Measurements from ENCODE around the gene KCNH4. TPM values are rescaled to one million over a fixed set of nuclear protein-coding genes. Genes with fewer than 3 reads are reported as not detected.

KCNH4 gene
- total and polyA plus RNA-seq, 11 donors = 0.07 to 0.28 (median 0.11) TPM; not detected in 1

- TF ChIP-seq POLR2A (IDR thresholded peaks at IDR 0.05) (no peak), CTCF (IDR thresholded peaks at IDR 0.05) (no peak)
- H3K4me1 ChIP-seq = peaks cover 7 to 38% (median 24%) of the 10 kb centered on the region in 12 donors
- H3K36me3 ChIP-seq = peaks cover 0 to 63% (median 55%) of the 10 kb centered on the region in 9 donors
- ATAC-seq (no peak), DNase-seq (no peak)
- no peak overlapping the region for H3K4me3 ChIP-seq
- 82 to 88% (median 84%) methylated on average over 12 of the region's 12 CpGs for WGBS, 4 donors
- no peaks in the 10 kb centered on the region for H3K9me3 ChIP-seq
- H3K27me3 ChIP-seq = no peaks in the 10 kb centered on the region
- intact Hi-C loops (cut with DNase I) = loop anchor here in 1 of 10 donors (10.0 kb wide), 1 partner anchor 389 kb away; no protein-coding TSS in a partner anchor
- no peak overlapping the region for H3K27ac ChIP-seq
Observed at GRCh38 chr17:42125565-42125964, 55.4 kb downstream of the KCNH4 start.

GRCh38 chr17:42124256-42124655 lies 56.7 kb downstream of the KCNH4 start:
- ATAC-seq (no peak), DNase-seq (no peak)
- Histone ChIP-seq H3K27ac (no peak overlapping the region), H3K27me3 (no peaks in the 10 kb centered on the region), H3K4me1 (peaks cover 0 to 33% (median 19%) of the 10 kb centered on the region in 12 donors), H3K9me3 (no peaks in the 10 kb centered on the region), H3K4me3 (no peak overlapping the region), H3K36me3 (peaks cover 0 to 54% (median 44%) of the 10 kb centered on the region in 9 donors)
- 83 to 91% (median 88%) methylated on average over 3 of the region's 3 CpGs for WGBS, 4 donors
- no peak for TF ChIP-seq CTCF (IDR thresholded peaks at IDR 0.05)
- no peak for TF ChIP-seq POLR2A (IDR thresholded peaks at IDR 0.05)
- intact Hi-C loops (cut with DNase I) = loop anchor here in 2 of 10 donors (5.0 to 10.0 kb wide), 2 partner anchors 58 to 391 kb away; partner anchors contain the start of gene KCNH4 (in 1 of the 2)

GRCh38 chr17:42122371-42123303 lies 58.3 kb downstream of the KCNH4 start, which contains the start of gene HSPB9:
Gene HSPB9, plus strand, starts transcription at chr17:42122804. Its CDS starts 47 bp downstream, at chr17:42122851.
- Histone ChIP-seq H3K9me3 (no peaks in the 10 kb centered on the region), H3K4me1 (peaks cover 0 to 25% (median 15%) of the 10 kb centered on the region in 12 donors), H3K36me3 (peaks cover 0 to 53% (median 29%) of the 10 kb centered on the region in 9 donors), H3K27me3 (no peaks in the 10 kb centered on the region), H3K27ac (peak within 1 kb of the TSS in 6 of 12 donors; percentile 46 to 80 (median 75)), H3K4me3 (peak within 1 kb of the TSS in 2 of 12 donors; percentile 3 to 90)
- ATAC-seq (peak in 3 of 4 donors; percentile 4 to 26 (median 13)), DNase-seq (peak in 4 of 5 donors; percentile 30 to 77 (median 60))
- intact Hi-C loops (cut with DNase I) = loop anchor here in 2 of 10 donors (5.0 to 10.0 kb wide), 2 partner anchors 60 to 392 kb away; partner anchors contain the start of gene KCNH4 (in 1 of the 2)
- whole genome bisulfite sequencing, 4 donors = 68 to 83% (median 73%) methylated on average over 49 to 61 of the region's 61 CpGs
- TF ChIP-seq CTCF (IDR thresholded peaks at IDR 0.05) (no peak), POLR2A (IDR thresholded peaks at IDR 0.05) (no peak)

Measured in heart left ventricle (tissue), 16 donors.